22Rv1 (cell line): ENCODE data around the gene CATSPER4.

Source experiments
- H3K27ac ChIP-seq: fragments of 450-650 bp; 2 replicates; pipeline ENCODE4 v1.5.1; 2017
- CTCF ChIP-seq: fragments of 450-650 bp; IDR thresholded peaks from 2 replicates; pipeline ENCODE4 v1.5.1; 2017; ENCODE audit warnings: mild to moderate bottlenecking
- ZFX ChIP-seq: fragments of 450-650 bp; IDR thresholded peaks from 2 replicates; pipeline ENCODE4 v1.6.1; 2017; ENCODE audit warnings: antibody characterized with exemption, borderline replicate concordance

CATSPER4 gene

GRCh38 chr1:26168410-26169197 is 21.8 kb upstream of the CATSPER4 start, which contains the start of gene C1orf232:
Gene C1orf232 (minus strand): TSS chr1:26168963. CDS start chr1:26168499, 464 bp downstream.
- H3K27ac ChIP-seq = peak within 1 kb of the TSS; percentile 62

GRCh38 chr1:26169198-26169554 is 21.2 kb upstream of the CATSPER4 start:
- no peak for TF ChIP-seq CTCF
- TF ChIP-seq ZFX = no peak
- H3K27ac ChIP-seq = no peak overlapping the region

More at GRCh38 chr1:26168410-26169197, 21.8 kb upstream of the CATSPER4 start, which contains the start of gene C1orf232:
- TF ChIP-seq CTCF (no peak), ZFX (no peak)

GRCh38 chr1:26169669-26170471 is 20.5 kb upstream of the CATSPER4 start, which contains the start of gene ZNF593:
Gene ZNF593 (plus strand): TSS chr1:26169908. CDS start chr1:26169984, 76 bp downstream.
- H3K27ac ChIP-seq = peak within 1 kb of the TSS; percentile 62
- TF ChIP-seq CTCF (peak; percentile 97), ZFX (no peak)

GRCh38 chr1:26170472-26170821 is 20.0 kb upstream of the CATSPER4 start:
- peak overlapping the region; percentile 62 for H3K27ac ChIP-seq
- TF ChIP-seq ZFX (no peak), CTCF (no peak)

GRCh38 chr1:26171084-26172072 is 19.0 kb upstream of the CATSPER4 start, which contains the start of gene ZNF593OS:
Gene ZNF593OS (minus strand): TSS chr1:26171832. CDS start chr1:26171661, 171 bp downstream.
- no peak for TF ChIP-seq ZFX
- TF ChIP-seq CTCF = no peak
- H3K27ac ChIP-seq = no peak within 1 kb of the TSS

- H3K27ac ChIP-seq = no peak overlapping the region
- TF ChIP-seq ZFX (no peak), CTCF (no peak)
These were observed 15.1 kb upstream of the CATSPER4 start for GRCh38 chr1:26175346-26175745.
